ENCODE results near the gene SLC35E3. TPM values are rescaled to one million over a fixed set of nuclear protein-coding genes. Genes with fewer than 3 reads are reported as not detected.
"Not testable (repeated sequence)": the region's sequence is repeated elsewhere in the genome, so short reads cannot be mapped to it uniquely, and the experiment has no call there.

SLC35E3 gene
- total RNA-seq, 4 donors from 2014 or later: 1.6 to 8.1 (median 4.6) TPM

DNA sequence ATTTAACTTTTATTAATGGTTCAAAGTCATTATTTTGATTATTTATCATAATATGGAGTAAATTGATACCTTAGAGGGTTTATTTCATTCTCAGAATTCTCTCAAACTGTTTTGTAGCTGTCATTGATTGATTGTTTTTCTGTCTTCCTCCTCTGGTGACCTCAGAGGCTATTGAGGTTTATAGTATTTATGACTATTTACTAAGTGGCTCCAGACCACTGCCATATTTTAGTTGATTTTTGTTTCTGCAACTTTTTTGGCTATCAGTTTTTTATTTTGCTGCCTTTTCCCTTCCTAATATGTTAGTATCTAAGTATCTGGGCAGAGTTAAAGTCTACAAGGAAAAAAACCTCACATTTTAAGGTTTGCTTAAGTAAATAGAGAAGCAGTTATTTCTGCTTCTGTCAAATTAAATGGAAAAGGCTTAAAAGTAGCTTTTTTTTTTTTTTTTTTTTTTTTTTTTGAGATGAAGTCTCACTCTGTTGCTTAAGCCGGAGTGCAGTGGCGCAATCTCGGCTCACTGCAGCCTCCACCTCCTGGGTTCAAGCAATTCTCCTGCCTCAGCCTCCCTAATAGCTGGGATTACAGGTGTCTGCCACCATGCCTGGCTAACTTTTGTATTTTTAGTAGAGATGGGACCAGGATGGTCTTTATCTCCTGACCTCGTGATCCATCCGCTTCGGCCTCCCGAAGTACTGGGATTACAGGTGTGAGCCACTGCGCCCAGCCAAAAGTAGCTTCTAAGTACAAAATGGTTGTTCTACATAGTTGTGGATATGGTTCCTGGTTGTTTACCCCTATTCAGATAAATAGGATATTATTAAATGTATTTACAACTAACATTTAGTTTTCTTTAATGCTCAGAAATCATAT is 70.2 kb downstream of the SLC35E3 start:
- Histone ChIP-seq H3K36me3 (peaks cover 0 to 54% (median 27%) of the 10 kb centered on the region in 4 donors), H3K9me3 (no peaks in the 10 kb centered on the region), H3K27ac (no peak overlapping the region), H3K4me3 (no peak overlapping the region), H3K4me1 (peaks cover 8 to 35% (median 30%) of the 10 kb centered on the region in 4 donors), H3K27me3 (no peaks in the 10 kb centered on the region)
- TF ChIP-seq, protein P1, sequence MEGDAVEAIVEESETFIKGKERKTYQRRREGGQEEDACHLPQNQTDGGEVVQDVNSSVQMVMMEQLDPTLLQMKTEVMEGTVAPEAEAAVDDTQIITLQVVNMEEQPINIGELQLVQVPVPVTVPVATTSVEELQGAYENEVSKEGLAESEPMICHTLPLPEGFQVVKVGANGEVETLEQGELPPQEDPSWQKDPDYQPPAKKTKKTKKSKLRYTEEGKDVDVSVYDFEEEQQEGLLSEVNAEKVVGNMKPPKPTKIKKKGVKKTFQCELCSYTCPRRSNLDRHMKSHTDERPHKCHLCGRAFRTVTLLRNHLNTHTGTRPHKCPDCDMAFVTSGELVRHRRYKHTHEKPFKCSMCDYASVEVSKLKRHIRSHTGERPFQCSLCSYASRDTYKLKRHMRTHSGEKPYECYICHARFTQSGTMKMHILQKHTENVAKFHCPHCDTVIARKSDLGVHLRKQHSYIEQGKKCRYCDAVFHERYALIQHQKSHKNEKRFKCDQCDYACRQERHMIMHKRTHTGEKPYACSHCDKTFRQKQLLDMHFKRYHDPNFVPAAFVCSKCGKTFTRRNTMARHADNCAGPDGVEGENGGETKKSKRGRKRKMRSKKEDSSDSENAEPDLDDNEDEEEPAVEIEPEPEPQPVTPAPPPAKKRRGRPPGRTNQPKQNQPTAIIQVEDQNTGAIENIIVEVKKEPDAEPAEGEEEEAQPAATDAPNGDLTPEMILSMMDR (IDR thresholded peaks at IDR 0.05): no peak
- no peak for TF ChIP-seq POLR2AphosphoS5 (IDR thresholded peaks at IDR 0.05)
- no peak for TF ChIP-seq EP300 (IDR thresholded peaks at IDR 0.05; ENCODE audit: low read depth)
- TF ChIP-seq POLR2A (IDR thresholded peaks at IDR 0.05): no peak
- in situ Hi-C loops (cut with MboI; ENCODE audit: low pct_ligation_motif_present in 1 of 4, low pct_unique_long_range_greater_than_20kb in 1 of 4, low sequenced_read_pairs in 3 of 4) (no loop called here), intact Hi-C loops (cut with DNase I; ENCODE audit: low total_unique reads) (no loop called here)
- DNase-seq: no peak
- WGBS, 2 donors (ENCODE audit: low coverage in 1 of 2): 99% methylated on average over 8 of the region's 8 CpGs; no CpG with 5 or more reads in 1 of the 2 donors

DNA sequence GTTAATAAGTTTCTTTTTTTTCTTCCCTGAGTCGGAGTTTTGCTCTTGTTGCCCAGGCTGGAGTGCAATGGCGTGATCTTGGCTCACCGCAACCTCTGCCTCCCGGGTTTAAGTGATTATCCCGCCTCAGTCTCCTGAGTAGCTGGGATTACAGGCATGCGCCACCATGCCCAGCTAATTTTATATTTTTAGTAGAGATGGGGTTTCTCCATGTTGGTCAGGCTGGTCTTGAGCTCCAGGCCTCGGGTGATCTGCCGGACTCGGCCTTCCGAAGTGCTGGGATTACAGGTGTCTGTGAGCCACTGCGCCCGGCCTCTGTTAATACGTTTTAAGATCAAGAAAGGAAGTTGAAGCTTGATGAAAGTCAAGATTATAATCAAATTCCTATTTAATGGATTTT is 73.5 kb downstream of the SLC35E3 start:
- in situ Hi-C loops (cut with MboI; ENCODE audit: low pct_ligation_motif_present in 1 of 4, low pct_unique_long_range_greater_than_20kb in 1 of 4, low sequenced_read_pairs in 3 of 4); H3K27me3 ChIP-seq; DNase-seq; H3K27ac ChIP-seq; H3K9me3 ChIP-seq; H3K4me3 ChIP-seq; intact Hi-C loops (cut with DNase I; ENCODE audit: low total_unique reads): not testable (repeated sequence)
- peaks cover 5 to 14% (median 10%) of the 10 kb centered on the region in 4 donors for H3K4me1 ChIP-seq
- H3K36me3 ChIP-seq: peaks cover 0 to 70% (median 32%) of the 10 kb centered on the region in 4 donors
- 93% methylated on average over 8 to 13 of the region's 13 CpGs for WGBS, 2 donors (ENCODE audit: low coverage in 1 of 2)

DNA sequence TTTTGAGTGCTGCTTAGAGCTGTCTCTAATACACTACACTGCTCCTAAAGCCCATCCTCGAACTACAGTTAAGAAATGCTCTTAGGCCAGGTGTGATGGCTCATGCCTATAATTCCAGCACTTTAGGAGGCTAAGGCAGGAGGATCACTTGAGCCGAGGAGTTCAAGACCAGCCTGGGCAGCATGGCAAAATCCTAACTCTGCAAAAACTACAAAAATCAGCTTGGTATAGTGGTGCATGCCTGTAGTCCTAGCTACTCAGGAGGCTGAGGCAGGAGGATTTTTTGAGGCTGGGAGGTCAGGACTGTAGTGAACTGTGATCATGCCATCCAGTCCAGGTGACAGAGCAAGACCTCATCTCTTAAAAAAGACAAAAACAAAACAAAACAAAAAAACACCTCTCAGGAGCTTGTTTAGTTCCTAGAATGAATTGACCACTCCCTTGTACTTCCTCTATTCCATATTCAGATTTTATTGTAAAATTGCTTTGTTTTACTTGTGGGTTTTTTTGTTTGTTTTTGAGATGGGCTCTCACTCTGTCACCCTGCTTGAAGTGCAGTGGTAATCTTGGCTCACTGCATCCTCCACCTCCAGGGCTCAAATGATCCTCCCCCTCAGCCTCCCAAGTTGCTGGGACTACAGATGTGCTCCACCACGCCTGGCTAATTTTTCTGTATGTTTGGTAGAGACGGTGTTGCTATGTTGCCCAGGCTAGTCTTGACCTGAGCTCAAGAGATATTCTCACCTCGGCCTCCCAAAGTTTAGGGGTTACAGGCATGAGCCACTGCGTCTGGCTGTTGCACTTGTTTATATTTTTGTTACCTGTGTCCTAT is 75.6 kb downstream of the SLC35E3 start:
- H3K36me3 ChIP-seq: peaks cover 0 to 75% (median 35%) of the 10 kb centered on the region in 4 donors
- intact Hi-C loops (cut with DNase I; ENCODE audit: low total_unique reads): no loop called here

DNA sequence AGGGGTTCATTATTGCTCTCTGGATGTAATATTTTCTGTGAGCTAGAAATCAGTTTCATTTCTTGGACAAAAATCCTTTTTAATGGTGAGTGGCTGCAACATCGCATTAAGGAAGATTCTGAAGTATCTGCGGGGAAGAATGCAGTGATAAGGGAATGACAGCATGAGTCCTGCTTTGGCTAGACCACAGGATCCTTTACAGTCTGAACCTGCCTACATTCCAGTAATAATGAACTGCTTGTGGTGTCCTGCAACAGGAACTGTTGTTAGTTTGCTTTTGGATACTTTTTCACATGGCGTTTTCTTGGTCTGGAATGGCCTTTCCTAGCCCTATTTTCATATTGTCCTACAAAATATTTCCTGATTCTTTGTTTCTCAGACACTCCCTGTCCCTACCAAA is 77.7 kb downstream of the SLC35E3 start:
- Histone ChIP-seq H3K4me3 (no peak overlapping the region), H3K9me3 (no peaks in the 10 kb centered on the region), H3K27me3 (no peaks in the 10 kb centered on the region), H3K36me3 (peaks cover 0 to 75% (median 33%) of the 10 kb centered on the region in 4 donors), H3K27ac (no peak overlapping the region), H3K4me1 (no peaks in the 10 kb centered on the region)
- WGBS, 2 donors (ENCODE audit: low coverage in 1 of 2): 93 to 97% methylated on average over 3 of the region's 3 CpGs
- TF ChIP-seq EP300 (IDR thresholded peaks at IDR 0.05; ENCODE audit: low read depth) (no peak), POLR2A (IDR thresholded peaks at IDR 0.05) (no peak), POLR2AphosphoS5 (IDR thresholded peaks at IDR 0.05) (no peak)
- TF ChIP-seq, protein P1 (IDR thresholded peaks at IDR 0.05): no peak
- in situ Hi-C loops (cut with MboI; ENCODE audit: low pct_ligation_motif_present in 1 of 4, low pct_unique_long_range_greater_than_20kb in 1 of 4, low sequenced_read_pairs in 3 of 4) (no loop called here), intact Hi-C loops (cut with DNase I; ENCODE audit: low total_unique reads) (no loop called here)
- DNase-seq: no peak

More for the DNA sequence above, 75.6 kb downstream of the SLC35E3 start:
- WGBS, 2 donors (ENCODE audit: low coverage in 1 of 2): 74 to 86% methylated on average over 3 to 6 of the region's 6 CpGs
- Histone ChIP-seq H3K4me1 (no peaks in the 10 kb centered on the region), H3K9me3 (no peaks in the 10 kb centered on the region), H3K4me3 (no peak overlapping the region), H3K27me3 (no peaks in the 10 kb centered on the region), H3K27ac (no peak overlapping the region)
- in situ Hi-C loops (cut with MboI; ENCODE audit: low pct_ligation_motif_present in 1 of 4, low pct_unique_long_range_greater_than_20kb in 1 of 4, low sequenced_read_pairs in 3 of 4): no loop called here
- TF ChIP-seq, protein P1 (IDR thresholded peaks at IDR 0.05): no peak
- TF ChIP-seq EP300 (IDR thresholded peaks at IDR 0.05; ENCODE audit: low read depth) (no peak), POLR2AphosphoS5 (IDR thresholded peaks at IDR 0.05) (no peak), POLR2A (IDR thresholded peaks at IDR 0.05) (no peak)
- no peak for DNase-seq

Data from transverse colon (tissue), 4 donors.